ENCODE measurements around the gene FAM227B. TPM values are rescaled to one million over a fixed set of nuclear protein-coding genes. Genes with fewer than 3 reads are reported as not detected.
A peak's percentile ranks its signal among the peaks of the same experiment; 100 is the strongest.
"Not testable (repeated sequence)": the region's sequence is repeated elsewhere in the genome, so short reads cannot be mapped to it uniquely, and the experiment has no call there.

The FAM227B gene
- total RNA-seq, 2 donors from 2014 or later = 2.1 to 3.8 TPM

GRCh38 chr15:49495993-49496753 is 124.4 kb downstream of the FAM227B start:
- Mint-ChIP-seq H3K27me3 (peaks cover 4% of the 10 kb centered on the region), H3K9me3 (peaks cover 4% of the 10 kb centered on the region), H3K27ac (no peak overlapping the region), H3K4me1 (no peaks in the 10 kb centered on the region), H3K4me3 (no peak overlapping the region), H3K36me3 (ENCODE audit: low read depth) (no peaks in the 10 kb centered on the region)
- ATAC-seq (replicated peaks) = no peak

GRCh38 chr15:49494842-49495241 is 125.8 kb downstream of the FAM227B start:
- Mint-ChIP-seq H3K27ac (no peak overlapping the region), H3K4me1 (no peaks in the 10 kb centered on the region), H3K36me3 (ENCODE audit: low read depth) (no peaks in the 10 kb centered on the region), H3K27me3 (peaks cover 4% of the 10 kb centered on the region), H3K4me3 (no peak overlapping the region), H3K9me3 (no peaks in the 10 kb centered on the region)
- no peak for ATAC-seq (replicated peaks)

GRCh38 chr15:49492830-49493229 is 127.8 kb downstream of the FAM227B start:
- no peak overlapping the region for H3K27ac Mint-ChIP-seq
- no peak overlapping the region for H3K4me3 Mint-ChIP-seq
- H3K9me3 Mint-ChIP-seq = no peaks in the 10 kb centered on the region
- peaks cover 4% of the 10 kb centered on the region for H3K27me3 Mint-ChIP-seq
- H3K36me3 Mint-ChIP-seq (ENCODE audit: low read depth) = no peaks in the 10 kb centered on the region
- ATAC-seq (replicated peaks) = no peak
- no peaks in the 10 kb centered on the region for H3K4me1 Mint-ChIP-seq

GRCh38 chr15:49492151-49492550 is 128.5 kb downstream of the FAM227B start:
- Mint-ChIP-seq H3K27ac (no peak overlapping the region), H3K4me3 (no peak overlapping the region)

GRCh38 chr15:49490966-49491365 is 129.7 kb downstream of the FAM227B start:
- H3K27me3 Mint-ChIP-seq = peaks cover 4% of the 10 kb centered on the region
- no peaks in the 10 kb centered on the region for H3K9me3 Mint-ChIP-seq
- no peaks in the 10 kb centered on the region for H3K36me3 Mint-ChIP-seq (ENCODE audit: low read depth)
- no peaks in the 10 kb centered on the region for H3K4me1 Mint-ChIP-seq
- ATAC-seq (replicated peaks) = no peak
- H3K27ac Mint-ChIP-seq = no peak overlapping the region
- H3K4me3 Mint-ChIP-seq = no peak overlapping the region

More at GRCh38 chr15:49492151-49492550, 128.5 kb downstream of the FAM227B start:
- Mint-ChIP-seq H3K9me3 (no peaks in the 10 kb centered on the region), H3K27me3 (peaks cover 4% of the 10 kb centered on the region), H3K4me1 (no peaks in the 10 kb centered on the region), H3K36me3 (ENCODE audit: low read depth) (no peaks in the 10 kb centered on the region)
- no peak for ATAC-seq (replicated peaks)

- H3K36me3 Mint-ChIP-seq (ENCODE audit: low read depth); ATAC-seq (replicated peaks); H3K9me3 Mint-ChIP-seq; H3K4me1 Mint-ChIP-seq; H3K27ac Mint-ChIP-seq; H3K27me3 Mint-ChIP-seq; H3K4me3 Mint-ChIP-seq: not testable (repeated sequence)
These were observed 135.2 kb downstream of the FAM227B start for GRCh38 chr15:49485401-49485800.

GRCh38 chr15:49478982-49479381 is 141.6 kb downstream of the FAM227B start:
- not testable (repeated sequence) for H3K4me1 Mint-ChIP-seq; H3K4me3 Mint-ChIP-seq; H3K36me3 Mint-ChIP-seq (ENCODE audit: low read depth); H3K27ac Mint-ChIP-seq; H3K9me3 Mint-ChIP-seq; ATAC-seq (replicated peaks); H3K27me3 Mint-ChIP-seq

- not testable (repeated sequence) for H3K4me3 Mint-ChIP-seq; H3K9me3 Mint-ChIP-seq; H3K27ac Mint-ChIP-seq; ATAC-seq (replicated peaks); H3K36me3 Mint-ChIP-seq (ENCODE audit: low read depth); H3K27me3 Mint-ChIP-seq; H3K4me1 Mint-ChIP-seq
These were observed 142.6 kb downstream of the FAM227B start for GRCh38 chr15:49478021-49478420.

- no peaks in the 10 kb centered on the region for H3K36me3 Mint-ChIP-seq (ENCODE audit: low read depth)
- H3K27ac Mint-ChIP-seq = no peak overlapping the region
- no peak overlapping the region for H3K4me3 Mint-ChIP-seq
- H3K27me3 Mint-ChIP-seq = no peaks in the 10 kb centered on the region
- peaks cover 6% of the 10 kb centered on the region for H3K4me1 Mint-ChIP-seq
- no peaks in the 10 kb centered on the region for H3K9me3 Mint-ChIP-seq
- ATAC-seq (replicated peaks) = no peak
These were observed 147.6 kb downstream of the FAM227B start for GRCh38 chr15:49473031-49473430.

GRCh38 chr15:49472338-49472737 is 148.3 kb downstream of the FAM227B start:
- ATAC-seq (replicated peaks) = no peak
- Mint-ChIP-seq H3K27ac (no peak overlapping the region), H3K4me1 (peaks cover 6% of the 10 kb centered on the region), H3K9me3 (no peaks in the 10 kb centered on the region), H3K4me3 (no peak overlapping the region), H3K36me3 (ENCODE audit: low read depth) (no peaks in the 10 kb centered on the region), H3K27me3 (no peaks in the 10 kb centered on the region)

GRCh38 chr15:49471733-49472132 is 148.9 kb downstream of the FAM227B start:
- H3K36me3 Mint-ChIP-seq (ENCODE audit: low read depth) = no peaks in the 10 kb centered on the region
- peak; percentile 56 for ATAC-seq (replicated peaks)
- H3K4me3 Mint-ChIP-seq = no peak overlapping the region
- H3K27me3 Mint-ChIP-seq = no peaks in the 10 kb centered on the region
- H3K27ac Mint-ChIP-seq = no peak overlapping the region
- H3K9me3 Mint-ChIP-seq = no peaks in the 10 kb centered on the region
- H3K4me1 Mint-ChIP-seq = peaks cover 6% of the 10 kb centered on the region

- not testable (repeated sequence) for ATAC-seq (replicated peaks); H3K4me3 Mint-ChIP-seq; H3K9me3 Mint-ChIP-seq; H3K27me3 Mint-ChIP-seq; H3K27ac Mint-ChIP-seq; H3K36me3 Mint-ChIP-seq (ENCODE audit: low read depth); H3K4me1 Mint-ChIP-seq
These were observed 149.4 kb downstream of the FAM227B start for GRCh38 chr15:49471248-49471647.

GRCh38 chr15:49468481-49468839 is 152.2 kb downstream of the FAM227B start:
- no peaks in the 10 kb centered on the region for H3K27me3 Mint-ChIP-seq
- H3K4me3 Mint-ChIP-seq = no peak overlapping the region
- no peaks in the 10 kb centered on the region for H3K36me3 Mint-ChIP-seq (ENCODE audit: low read depth)
- H3K27ac Mint-ChIP-seq = no peak overlapping the region
- peaks cover 6% of the 10 kb centered on the region for H3K4me1 Mint-ChIP-seq
- ATAC-seq (replicated peaks) = no peak
- H3K9me3 Mint-ChIP-seq = no peaks in the 10 kb centered on the region

- H3K27me3 Mint-ChIP-seq = no peaks in the 10 kb centered on the region
- no peak overlapping the region for H3K27ac Mint-ChIP-seq
- H3K36me3 Mint-ChIP-seq (ENCODE audit: low read depth) = no peaks in the 10 kb centered on the region
- H3K4me1 Mint-ChIP-seq = peaks cover 6% of the 10 kb centered on the region
- ATAC-seq (replicated peaks) = no peak
- H3K9me3 Mint-ChIP-seq = no peaks in the 10 kb centered on the region
- H3K4me3 Mint-ChIP-seq = no peak overlapping the region
These were observed 152.7 kb downstream of the FAM227B start for GRCh38 chr15:49467746-49468480.

- H3K4me3 Mint-ChIP-seq = no peak overlapping the region
- no peak overlapping the region for H3K27ac Mint-ChIP-seq
- H3K36me3 Mint-ChIP-seq (ENCODE audit: low read depth) = no peaks in the 10 kb centered on the region
- no peaks in the 10 kb centered on the region for H3K9me3 Mint-ChIP-seq
- H3K27me3 Mint-ChIP-seq = no peaks in the 10 kb centered on the region
- no peaks in the 10 kb centered on the region for H3K4me1 Mint-ChIP-seq
- ATAC-seq (replicated peaks) = no peak
These were observed 154.5 kb downstream of the FAM227B start for GRCh38 chr15:49466119-49466518.

Data from activated T-helper 17 cell treated with anti-CD3 and anti-CD28 coated beads, Interleukin-2, amount 50 U/mL, for 72 hours (primary cell).